ENCODE measurements around the gene ZNF780B.

Gene ZNF780B

GRCh38 chr19:39982883-39983282 lies 73.1 kb downstream of the ZNF780B start:
- DNase-seq (ENCODE audit: low read depth in 2 of 2, low spot score in 1 of 2): no peak

All from stimulated activated CD8-positive, alpha-beta memory T cell treated with anti-CD3 and anti-CD28 coated beads, Interleukin-4, amount 100 ng/mL, for 1 hour (primary cell).